EL (cell line): ENCODE results near the gene GALNT10.

Experiments used
- DNase-seq: peaks from one replicate; pipeline ENCODE4 v3.0.0-alpha.2; 2016

GALNT10 gene

GRCh38 chr5:154388842-154389241 lies 198.3 kb downstream of the GALNT10 start:
- no peak for DNase-seq

DNA sequence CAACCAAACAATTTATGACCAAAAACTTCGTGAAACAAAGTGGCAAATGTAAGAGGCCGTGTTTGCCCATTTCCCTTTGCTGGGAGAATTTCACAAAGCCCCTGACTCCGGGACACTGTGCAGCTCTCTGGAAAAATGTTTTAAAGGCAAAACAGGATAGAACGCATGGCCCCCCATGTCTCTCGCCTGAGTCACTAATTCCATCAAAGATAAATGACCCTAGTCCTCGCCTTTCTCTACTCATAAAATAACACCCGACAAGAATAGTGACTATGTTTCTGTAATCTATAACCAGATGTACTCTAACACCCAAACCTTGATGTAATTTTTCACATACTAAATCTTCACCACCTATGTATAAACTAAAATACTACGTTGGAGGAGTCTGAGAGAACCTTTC lies 199.6 kb downstream of the GALNT10 start:
- DNase-seq, result peak; percentile 67

DNA sequence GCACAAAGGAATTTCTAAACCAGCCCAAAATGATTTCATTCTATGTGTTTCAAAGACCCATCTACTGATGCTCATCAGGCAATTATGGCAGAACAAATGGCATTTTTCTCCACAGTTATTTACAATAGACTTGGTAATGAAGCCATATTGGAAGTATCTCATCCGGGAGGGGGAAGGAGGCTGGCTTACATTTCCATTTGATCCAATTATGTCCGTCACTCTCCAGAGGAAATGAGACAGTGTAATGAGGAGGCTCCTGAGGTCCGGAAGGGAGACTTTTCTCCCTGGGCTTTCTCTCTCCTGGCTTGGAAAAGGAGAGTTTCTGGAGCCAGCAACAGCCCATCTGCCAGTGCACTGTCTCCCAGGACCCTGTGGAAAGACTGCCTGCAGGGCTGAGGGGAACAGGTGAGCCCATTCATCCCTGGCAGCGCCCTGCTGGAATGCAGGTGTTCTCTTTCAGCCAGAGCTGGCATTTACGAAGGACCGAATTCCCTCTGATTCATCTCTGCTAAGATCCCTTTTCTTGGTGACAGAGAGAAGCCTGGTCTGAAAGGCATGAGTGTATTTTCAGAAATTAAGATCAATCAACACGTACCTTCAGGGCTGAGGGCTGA lies 200.3 kb downstream of the GALNT10 start:
- DNase-seq, result no peak

- no peak for DNase-seq
Measured at GRCh38 chr5:154391788-154392187, 201.3 kb downstream of the GALNT10 start.

DNA sequence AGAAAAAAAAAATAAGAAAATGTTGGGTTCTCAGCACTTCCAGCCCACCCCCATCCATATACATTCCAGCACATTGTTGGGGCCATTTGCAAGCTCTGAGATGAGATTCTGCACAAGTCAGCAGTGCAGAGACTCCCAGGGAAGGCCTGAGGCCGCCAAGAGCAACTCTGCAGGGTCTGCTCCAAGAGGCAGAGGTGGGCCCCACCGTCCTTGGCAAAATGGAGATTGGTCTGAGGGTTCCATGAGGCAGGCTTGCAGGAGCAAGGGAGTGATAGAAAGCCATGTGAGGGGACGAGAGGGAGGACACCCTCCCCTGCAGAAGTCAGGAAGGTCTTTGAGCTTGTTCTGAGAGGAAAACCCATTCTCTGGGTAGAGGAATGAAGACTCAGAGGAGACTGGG lies 203.3 kb downstream of the GALNT10 start:
- DNase-seq, result no peak

- no peak for DNase-seq
Measured at GRCh38 chr5:154394307-154394706, 203.8 kb downstream of the GALNT10 start.

- no peak for DNase-seq
Measured at GRCh38 chr5:154395407-154396106, 205.0 kb downstream of the GALNT10 start.

GRCh38 chr5:154396128-154396527 lies 205.6 kb downstream of the GALNT10 start:
- no peak for DNase-seq

DNA sequence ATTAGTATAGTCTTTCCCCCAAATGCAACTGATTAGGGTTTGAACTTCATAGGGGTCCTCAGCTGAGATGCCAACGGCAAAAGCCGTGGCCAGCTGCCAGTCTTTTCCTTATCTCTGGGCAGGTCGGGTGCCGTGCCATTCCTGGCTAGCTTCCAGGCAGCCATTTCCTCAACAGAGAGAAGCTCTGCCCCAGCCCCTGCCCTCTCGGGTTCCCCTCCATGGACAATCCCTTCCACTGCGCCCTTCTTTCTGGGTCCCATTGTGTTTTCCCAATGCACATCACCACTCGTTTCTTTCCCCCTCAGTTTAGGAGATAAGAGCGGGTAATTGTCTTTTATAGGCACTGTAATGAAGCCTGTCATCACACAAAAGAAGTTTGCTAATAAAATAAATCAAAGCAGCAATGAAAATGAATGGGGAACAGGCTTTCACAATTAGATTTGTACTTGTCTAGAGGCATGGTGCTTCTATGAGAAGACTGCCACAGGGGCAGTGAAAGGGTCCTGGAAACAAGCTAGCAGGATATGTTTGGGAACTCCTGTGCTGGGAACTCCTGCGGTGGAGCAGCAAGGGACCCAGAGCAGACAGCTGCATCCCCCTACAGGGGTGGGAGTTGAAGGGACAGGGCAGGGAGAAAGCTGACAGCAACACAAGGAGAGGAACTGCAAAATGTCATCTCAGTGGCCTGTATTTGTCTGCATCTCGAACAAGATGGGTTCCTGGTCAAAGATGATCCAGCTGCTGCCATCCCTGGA lies 207.3 kb downstream of the GALNT10 start:
- DNase-seq, result no peak

- no peak for DNase-seq
Measured at GRCh38 chr5:154400678-154401077, 210.1 kb downstream of the GALNT10 start.

DNA sequence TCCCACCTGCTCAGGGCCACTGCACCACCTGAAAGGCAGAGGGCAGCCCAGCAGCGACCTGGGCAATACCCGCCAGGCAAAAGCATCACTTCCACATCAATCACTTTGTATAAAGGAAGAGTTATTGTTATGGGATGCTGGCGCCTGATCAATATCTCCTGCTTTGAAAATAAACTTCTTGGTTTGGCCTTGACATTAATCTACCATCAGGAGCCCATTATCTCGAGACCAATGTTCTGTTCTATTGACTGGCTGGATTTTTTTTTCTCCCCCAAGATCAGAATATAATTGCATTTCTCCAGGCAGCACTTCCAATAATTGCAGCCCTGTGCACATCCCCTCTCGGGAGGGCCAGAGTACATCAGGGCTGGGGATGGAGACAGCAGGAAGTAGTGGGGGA lies 210.8 kb downstream of the GALNT10 start:
- DNase-seq, result no peak

DNA sequence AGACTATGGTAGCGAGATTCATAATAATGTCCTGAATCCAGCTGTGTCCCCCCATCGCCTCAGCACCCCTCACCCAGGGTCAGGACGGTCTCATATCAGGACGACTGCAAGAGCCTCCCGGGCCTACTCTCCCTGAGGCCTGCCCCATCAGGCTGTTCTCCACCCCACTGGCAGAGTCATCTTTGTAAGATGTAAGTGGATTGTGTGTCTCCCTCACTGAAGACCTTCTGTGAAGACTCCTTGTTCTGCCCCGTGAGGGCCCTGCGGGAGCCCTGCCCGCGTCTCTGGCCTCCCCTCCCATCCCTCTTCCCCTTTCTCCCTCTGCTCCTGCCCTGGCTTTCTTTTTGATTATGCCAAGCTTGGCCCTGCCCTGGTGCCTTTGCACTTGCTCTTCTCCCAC lies 211.4 kb downstream of the GALNT10 start:
- DNase-seq, result no peak

DNA sequence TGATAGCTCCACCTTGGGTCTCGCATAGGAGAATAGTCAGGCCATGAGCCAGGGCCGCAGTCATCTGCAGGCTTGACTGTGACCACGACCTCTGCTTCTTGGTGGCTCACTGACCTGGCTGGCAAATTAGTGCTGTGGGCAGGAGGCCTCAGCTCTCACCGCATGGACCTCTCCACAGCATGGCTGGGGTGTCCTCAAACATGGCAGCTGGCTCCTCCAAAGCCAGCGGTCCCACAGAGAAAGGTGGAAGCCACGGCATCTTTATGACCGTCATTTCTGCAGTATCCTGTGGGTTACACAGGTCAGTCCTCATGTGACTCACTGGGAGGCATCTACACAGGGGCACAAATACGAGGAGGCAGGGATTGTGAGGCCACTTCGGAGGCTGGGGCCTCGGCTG lies 212.1 kb downstream of the GALNT10 start:
- DNase-seq, result no peak

GRCh38 chr5:154403234-154403633 lies 212.7 kb downstream of the GALNT10 start:
- DNase-seq, result no peak

DNA sequence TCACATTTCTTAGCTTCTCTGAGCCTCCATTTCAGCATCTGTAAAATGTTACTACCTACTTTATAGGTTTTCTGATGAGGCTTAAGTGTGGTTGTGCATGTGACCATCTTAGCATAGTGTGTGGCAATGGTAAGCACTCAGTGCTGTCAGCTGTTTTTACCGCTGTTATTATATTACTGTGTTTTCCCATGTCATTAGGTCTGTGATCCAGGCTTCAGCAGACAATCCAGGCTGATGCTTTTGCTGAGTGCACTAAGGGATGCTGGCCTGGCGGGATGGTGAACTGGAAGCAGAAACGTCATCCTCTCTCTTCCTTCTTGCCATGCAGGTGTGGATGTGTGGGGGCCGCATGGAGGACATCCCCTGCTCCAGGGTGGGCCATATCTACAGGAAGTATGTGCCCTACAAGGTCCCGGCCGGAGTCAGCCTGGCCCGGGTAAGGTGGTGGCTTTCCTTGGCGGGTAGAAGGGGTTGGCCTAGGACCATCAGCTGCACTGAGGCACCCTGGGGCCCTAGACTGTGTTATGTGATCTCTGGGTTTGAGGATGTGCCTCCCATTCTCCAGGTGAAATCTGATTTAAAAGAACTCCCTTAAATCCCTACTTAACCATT lies 213.3 kb downstream of the GALNT10 start:
- DNase-seq, result no peak

GRCh38 chr5:154405078-154405792 lies 214.7 kb downstream of the GALNT10 start:
- DNase-seq, result peak; percentile 81

DNA sequence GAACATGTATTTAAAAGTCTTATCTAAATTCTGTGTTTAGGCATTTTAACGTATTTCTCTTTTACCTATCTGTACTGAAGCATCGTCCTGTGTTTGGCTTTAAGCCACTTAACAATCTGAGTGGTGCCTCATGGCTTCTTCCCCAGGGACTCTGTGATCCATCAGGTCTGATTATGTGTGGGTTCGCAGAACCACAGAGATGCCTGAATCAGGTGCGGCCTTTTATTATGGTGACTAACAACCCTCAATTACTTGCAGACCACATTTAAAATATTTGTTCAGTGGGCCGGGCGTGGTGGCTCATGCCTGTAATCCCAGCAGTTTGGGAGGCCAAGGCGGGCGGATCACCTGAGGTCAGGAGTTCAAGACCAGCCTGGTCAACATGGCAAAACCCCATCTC lies 215.7 kb downstream of the GALNT10 start:
- DNase-seq, result no peak

DNA sequence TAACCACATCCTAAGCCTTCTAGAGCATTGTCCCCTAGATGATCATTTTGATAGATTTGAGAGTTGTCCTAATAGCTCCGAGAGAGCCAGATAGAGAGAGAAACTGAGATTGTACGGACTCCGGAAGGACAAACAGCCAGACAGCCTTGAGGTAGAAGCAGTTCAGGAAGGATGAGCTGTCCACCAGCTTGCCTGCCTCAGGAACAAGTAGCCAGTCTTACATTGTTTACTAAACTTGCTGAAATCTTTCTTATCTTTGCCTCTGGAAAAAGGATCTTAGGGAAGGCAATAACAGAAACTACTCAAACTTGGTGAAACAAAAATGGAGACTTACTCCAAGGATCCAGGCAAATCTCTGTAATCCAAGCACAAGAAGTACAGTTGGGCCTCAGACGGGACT lies 216.3 kb downstream of the GALNT10 start:
- DNase-seq, result no peak

DNA sequence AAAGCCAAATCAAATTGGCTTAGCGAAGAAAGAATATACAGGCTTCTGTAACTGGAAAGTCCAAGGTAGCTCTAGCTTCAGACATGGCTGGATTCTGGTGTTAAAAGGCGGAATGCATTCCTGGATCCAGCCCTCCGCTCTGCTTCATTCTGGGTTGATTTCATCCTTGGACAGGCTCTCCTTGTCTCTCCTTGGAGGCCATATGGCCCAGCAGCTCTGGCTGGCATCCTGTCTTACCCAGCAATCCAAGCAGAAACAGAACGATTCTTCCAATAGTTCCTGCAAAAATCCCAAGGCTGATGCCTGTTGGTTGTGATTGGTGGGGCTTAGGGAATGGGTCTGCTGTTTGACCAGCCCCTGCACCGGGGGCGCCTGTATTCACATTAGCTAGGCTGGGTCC lies 218.3 kb downstream of the GALNT10 start:
- DNase-seq, result no peak

DNA sequence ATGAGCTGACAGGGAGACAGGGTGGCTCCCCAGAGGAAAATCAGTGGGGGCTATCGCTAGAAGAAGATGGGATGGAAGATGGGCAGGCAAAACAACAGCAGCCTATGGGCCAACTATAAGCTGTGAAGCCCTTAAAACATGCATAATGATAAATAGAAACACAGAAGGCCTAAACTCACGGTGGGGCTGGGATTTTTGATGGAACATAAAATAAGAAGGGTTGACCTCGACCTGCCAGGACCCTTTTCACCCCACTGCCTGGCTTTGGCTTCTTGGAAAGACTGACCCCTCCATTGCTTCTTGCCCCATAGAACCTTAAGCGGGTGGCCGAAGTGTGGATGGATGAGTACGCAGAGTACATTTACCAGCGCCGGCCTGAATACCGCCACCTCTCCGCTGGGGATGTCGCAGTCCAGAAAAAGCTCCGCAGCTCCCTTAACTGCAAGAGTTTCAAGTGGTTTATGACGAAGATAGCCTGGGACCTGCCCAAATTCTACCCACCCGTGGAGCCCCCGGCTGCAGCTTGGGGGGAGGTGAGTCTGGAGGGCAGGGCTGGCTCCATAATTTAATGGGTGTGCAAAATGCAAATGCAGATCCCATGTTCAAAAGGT lies 218.8 kb downstream of the GALNT10 start:
- no peak for DNase-seq

DNA sequence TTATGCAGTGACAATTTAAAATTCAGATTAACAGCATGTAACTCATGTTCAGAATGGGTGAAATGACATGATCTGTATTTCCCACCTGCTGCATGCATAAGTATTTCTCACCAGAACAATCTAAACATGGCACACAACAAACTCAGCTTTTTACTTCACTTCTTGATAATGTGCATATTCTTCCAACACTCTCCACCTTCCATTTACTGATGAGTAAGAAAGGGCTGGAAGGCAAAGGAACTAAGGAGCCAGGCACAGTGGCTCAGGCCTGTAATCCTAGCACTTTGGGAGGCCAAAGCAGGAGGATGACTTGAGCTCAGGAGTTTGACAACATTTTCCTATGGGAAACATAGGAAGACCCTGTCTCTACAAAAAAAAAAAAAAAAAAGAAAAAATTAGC lies 219.5 kb downstream of the GALNT10 start:
- DNase-seq, result no peak

DNA sequence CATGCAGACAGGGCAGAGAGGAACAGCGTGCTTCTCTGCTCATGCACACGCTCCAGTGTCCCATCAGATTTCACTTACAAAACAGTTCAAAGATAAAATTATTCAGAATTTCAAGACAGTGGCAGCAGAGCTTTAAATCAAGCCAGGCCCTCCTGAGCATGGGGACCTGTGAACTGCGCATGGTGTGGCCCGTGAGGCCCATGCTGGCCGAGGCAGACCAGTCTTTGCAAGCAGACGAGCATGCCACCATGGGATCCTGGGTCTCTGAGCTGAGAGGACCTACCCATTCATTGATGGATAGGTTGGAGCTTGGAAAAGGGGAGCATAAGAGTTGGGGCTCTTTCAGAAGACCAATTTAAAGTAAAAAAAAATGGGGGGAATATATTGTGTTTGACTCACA lies 220.3 kb downstream of the GALNT10 start:
- DNase-seq, result no peak

- DNase-seq, result no peak
Measured at GRCh38 chr5:154411338-154411737, 220.8 kb downstream of the GALNT10 start.
